A673 (cell line): ENCODE measurements around the gene OR52E6.

Experiments used
- CTCF ChIP-seq: fragments of 300-800, 200-600 bp; sonication (generic); conservative IDR thresholded peaks from 2 replicates; pipeline ENCODE4 v1.5.1; 2017; ENCODE audit warnings: low read depth, mild to moderate bottlenecking, antibody characterized with exemption, low read length, moderate library complexity, mixed read lengths
- EZH2 ChIP-seq: fragments of 200-600 bp; sonication (generic); IDR thresholded peaks from 2 replicates; pipeline ENCODE4 v1.6.1; 2017; ENCODE audit warnings: borderline replicate concordance, low read depth, mild to moderate bottlenecking, mixed read lengths, antibody characterized with exemption, low read length; ENCODE audit not compliant: poor library complexity, severe bottlenecking

- TF ChIP-seq CTCF = no peak
- TF ChIP-seq EZH2 = no peak
Measured at GRCh38 chr11:5878564-5878963, 36.9 kb upstream of the OR52E6 start.
